Right lobe of liver (tissue), 6 donors: ENCODE measurements around the gene TRIM31. TPM values are rescaled to one million over a fixed set of nuclear protein-coding genes. Genes with fewer than 3 reads are reported as not detected.

ENCODE experiments used
- ATAC-seq, 4 donors: fragments of 200-7000 bp; cut with Tn5 transposase; one replicate each; pipeline ENCODE4 v1.9.1; 2020; ENCODE audit warnings: mild to moderate bottlenecking in 4 of 4, moderate library complexity in 4 of 4
- DNase-seq, 3 donors: peaks; one replicate each; pipeline ENCODE4 v3.0.0-alpha.2; 2020
- H3K27ac ChIP-seq, 3 donors: fragments of 200-600 bp; one replicate each; pipeline ENCODE4 v1.8.0; 2022
- H3K27me3 ChIP-seq, 2 donors: fragments of 200-600 bp; one replicate each; pipeline ENCODE4 v1.8.0; 2022
- H3K36me3 ChIP-seq, 4 donors: fragments of 200-600 bp; sonication (generic) in 1 of 4; one replicate each; pipeline versions ENCODE4 v1.5.1 to v1.8.0; 2017 to 2022; ENCODE audit warnings: control low read depth in 1 of 4
- H3K4me1 ChIP-seq, 4 donors: fragments of 200-600 bp; sonication (generic) in 1 of 4; one replicate each; pipeline versions ENCODE4 v1.5.1 to v1.8.0; 2017 to 2022; ENCODE audit warnings: control low read depth in 1 of 4
- H3K4me3 ChIP-seq, 3 donors: fragments of 200-600 bp; one replicate each; pipeline ENCODE4 v1.8.0; 2022
- H3K9me3 ChIP-seq, 4 donors: fragments of 200-600 bp; sonication (generic) in 1 of 4; one replicate each; pipeline versions ENCODE4 v1.5.1 to v1.8.0; 2017 to 2022; ENCODE audit warnings: control low read depth in 1 of 4
- POLR2A ChIP-seq: fragments of 450-650 bp; IDR thresholded peaks from one replicate; pipeline ENCODE4 v1.6.1; 2017; ENCODE audit warnings: antibody characterized with exemption, mild to moderate bottlenecking
- WGBS: methylation state at CpG from one replicate; pipeline ENCODE4 v1.1.6; 2018; ENCODE audit warnings: low coverage, low lambda C conversion rate; ENCODE audit not compliant: insufficient coverage; ENCODE audit errors: missing lambda C conversion rate; 5-methylcytosine and 5-hydroxymethylcytosine counted together
- intact Hi-C, 2 donors: fragments of 100-400 bp; cut with DNase I; formaldehyde crosslinking; loops; one replicate each; pipeline versions ENCODE4 v1.11.2 to v1.14.1; 2022
- total RNA-seq, 6 experiments: library from RNA; depleted of rRNA in 2 of 6; stranded (reverse); fragments of >200 nt in 2 of 6; fragmentation: NEBNext Ultra II Directional in 3 of 6; extraction: Animal tissue kit (Norgen Biotek cat#: 25700) in 3 of 6; gene quantifications; one replicate each; pipeline versions ENCODE4 v1.1.0 to v1.2.4, GENCODE V29; 2016 to 2023
- TF ChIP-seq, protein P1 (sequence below), 4 donors: fragments of 200-600 bp in 3 of 4; fragments of 450-650 bp in 1 of 4; IDR thresholded peaks; one replicate each; pipeline versions ENCODE4 v1.5.1 to v1.8.0; 2016 to 2022; ENCODE audit warnings: antibody characterized with exemption in 4 of 4, mild to moderate bottlenecking in 2 of 4
- donor health status: DM: no; HTN: yes; CAD: no.
- donor health status: DM: no; HTN: no; CAD: no.
- donor health status: DM: no; HTN: no; CAD: no.
- donor health status: DM: no; HTN: yes; CAD: no.
- donor health status: DM: no; HTN: yes; CAD: no.

TRIM31 gene
- total RNA-seq, 6 experiments from 2014 or later, result 0.32 to 5.1 (median 0.60) TPM

DNA sequence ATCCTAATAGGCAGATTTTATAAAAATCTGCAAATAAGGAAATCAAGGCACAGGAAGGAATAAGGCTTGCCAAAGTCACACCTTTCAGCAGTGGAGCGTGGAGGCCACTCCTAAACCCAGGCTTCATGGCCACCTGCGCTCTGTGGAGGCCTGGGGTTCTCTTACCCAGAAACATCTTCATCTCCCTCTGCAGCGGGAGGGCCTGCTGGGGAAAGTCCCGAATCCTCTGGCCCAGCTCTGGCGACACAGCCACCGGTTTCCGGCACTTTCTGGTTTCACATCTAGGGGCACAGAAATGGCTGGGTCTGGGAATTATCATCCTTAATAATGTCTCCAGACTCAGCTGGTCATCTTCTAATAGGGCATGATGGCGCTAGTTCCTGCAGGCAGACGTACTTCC is 43.9 kb upstream of the TRIM31 start:
- H3K4me3 ChIP-seq, result no peak overlapping the region
- H3K36me3 ChIP-seq, result no peaks in the 10 kb centered on the region
- intact Hi-C loops, result no loop called here
- H3K4me1 ChIP-seq, result no peaks in the 10 kb centered on the region
- TF ChIP-seq POLR2A, result no peak
- TF ChIP-seq, protein P1, sequence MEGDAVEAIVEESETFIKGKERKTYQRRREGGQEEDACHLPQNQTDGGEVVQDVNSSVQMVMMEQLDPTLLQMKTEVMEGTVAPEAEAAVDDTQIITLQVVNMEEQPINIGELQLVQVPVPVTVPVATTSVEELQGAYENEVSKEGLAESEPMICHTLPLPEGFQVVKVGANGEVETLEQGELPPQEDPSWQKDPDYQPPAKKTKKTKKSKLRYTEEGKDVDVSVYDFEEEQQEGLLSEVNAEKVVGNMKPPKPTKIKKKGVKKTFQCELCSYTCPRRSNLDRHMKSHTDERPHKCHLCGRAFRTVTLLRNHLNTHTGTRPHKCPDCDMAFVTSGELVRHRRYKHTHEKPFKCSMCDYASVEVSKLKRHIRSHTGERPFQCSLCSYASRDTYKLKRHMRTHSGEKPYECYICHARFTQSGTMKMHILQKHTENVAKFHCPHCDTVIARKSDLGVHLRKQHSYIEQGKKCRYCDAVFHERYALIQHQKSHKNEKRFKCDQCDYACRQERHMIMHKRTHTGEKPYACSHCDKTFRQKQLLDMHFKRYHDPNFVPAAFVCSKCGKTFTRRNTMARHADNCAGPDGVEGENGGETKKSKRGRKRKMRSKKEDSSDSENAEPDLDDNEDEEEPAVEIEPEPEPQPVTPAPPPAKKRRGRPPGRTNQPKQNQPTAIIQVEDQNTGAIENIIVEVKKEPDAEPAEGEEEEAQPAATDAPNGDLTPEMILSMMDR (IDR thresholded peaks at IDR 0.05), result no peak
- 72% methylated on average over 8 of the region's 9 CpGs for WGBS
- no peaks in the 10 kb centered on the region for H3K27me3 ChIP-seq
- no peak overlapping the region for H3K27ac ChIP-seq
- DNase-seq (no peak), ATAC-seq (no peak)
- no peaks in the 10 kb centered on the region for H3K9me3 ChIP-seq

DNA sequence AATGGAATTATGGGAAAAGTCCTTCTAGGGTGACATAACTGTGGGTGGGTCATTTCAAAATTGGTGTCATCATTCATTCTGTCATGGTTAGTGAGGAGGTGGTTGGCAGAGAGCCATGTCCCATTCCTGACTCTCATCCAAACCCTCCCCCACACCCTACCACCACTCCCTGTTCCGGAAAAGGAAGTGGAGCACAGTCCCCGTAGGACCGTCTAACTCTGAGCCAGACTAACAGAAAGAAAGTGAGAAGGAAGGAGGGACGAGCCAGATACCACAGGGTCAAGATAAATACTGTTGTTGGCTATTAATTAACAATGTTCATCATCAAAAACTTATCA is 43.3 kb upstream of the TRIM31 start:
- no peaks in the 10 kb centered on the region for H3K36me3 ChIP-seq
- no peak overlapping the region for H3K27ac ChIP-seq
- intact Hi-C loops, result no loop called here
- peak; percentile 49 to 80 (median 62) for ATAC-seq
- no peaks in the 10 kb centered on the region for H3K9me3 ChIP-seq
- no peaks in the 10 kb centered on the region for H3K4me1 ChIP-seq
- no peaks in the 10 kb centered on the region for H3K27me3 ChIP-seq
- TF ChIP-seq, protein P1 (IDR thresholded peaks at IDR 0.05), result no peak
- no peak for TF ChIP-seq POLR2A
- DNase-seq, result peak in 1 of 3 donors; percentile 68
- 1% methylated on average over 4 of the region's 4 CpGs for WGBS
- H3K4me3 ChIP-seq, result no peak overlapping the region

DNA sequence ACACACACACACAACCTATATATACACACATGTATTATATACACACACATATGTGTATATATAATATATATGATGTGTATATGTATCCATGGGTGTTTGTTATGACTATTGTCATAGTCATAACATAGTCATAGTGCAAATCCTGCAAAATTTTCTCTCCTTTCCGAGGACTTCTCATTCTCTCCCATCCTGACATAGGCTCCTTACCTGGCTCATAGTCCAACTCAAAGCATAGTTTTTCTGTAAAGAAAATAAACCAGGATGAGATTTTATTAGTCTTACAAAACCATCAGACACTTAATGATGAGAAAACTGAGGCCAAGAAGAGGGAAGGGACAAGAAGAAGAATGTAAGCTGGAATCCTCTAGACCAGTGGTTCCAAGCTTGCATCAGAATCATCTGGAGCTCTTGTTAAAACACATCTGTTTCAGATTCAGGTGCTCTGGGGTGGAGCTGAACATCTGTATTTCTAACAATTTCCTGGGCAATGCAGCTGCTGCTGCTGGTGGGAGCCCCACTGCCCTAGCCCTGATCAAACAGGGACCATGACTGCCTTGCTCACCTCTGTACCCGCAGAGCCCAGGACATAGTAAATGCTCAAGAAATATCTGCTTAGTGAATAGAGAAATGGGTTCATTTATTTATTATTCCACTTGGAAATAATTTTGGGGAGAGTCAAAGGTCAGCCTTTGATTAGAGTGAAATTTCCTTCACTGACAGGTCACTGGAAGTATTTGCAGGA is 42.8 kb upstream of the TRIM31 start:
- Histone ChIP-seq H3K36me3 (no peaks in the 10 kb centered on the region), H3K9me3 (no peaks in the 10 kb centered on the region), H3K4me1 (no peaks in the 10 kb centered on the region), H3K27me3 (no peaks in the 10 kb centered on the region), H3K27ac (peak overlapping the region in 1 of 3 donors; percentile 15), H3K4me3 (no peak overlapping the region)
- DNase-seq, result no peak
- no peak for TF ChIP-seq POLR2A
- TF ChIP-seq, protein P1 (IDR thresholded peaks at IDR 0.05), result no peak
- WGBS, result 77% methylated on average over 2 of the region's 2 CpGs
- intact Hi-C loops, result no loop called here
- no peak for ATAC-seq

DNA sequence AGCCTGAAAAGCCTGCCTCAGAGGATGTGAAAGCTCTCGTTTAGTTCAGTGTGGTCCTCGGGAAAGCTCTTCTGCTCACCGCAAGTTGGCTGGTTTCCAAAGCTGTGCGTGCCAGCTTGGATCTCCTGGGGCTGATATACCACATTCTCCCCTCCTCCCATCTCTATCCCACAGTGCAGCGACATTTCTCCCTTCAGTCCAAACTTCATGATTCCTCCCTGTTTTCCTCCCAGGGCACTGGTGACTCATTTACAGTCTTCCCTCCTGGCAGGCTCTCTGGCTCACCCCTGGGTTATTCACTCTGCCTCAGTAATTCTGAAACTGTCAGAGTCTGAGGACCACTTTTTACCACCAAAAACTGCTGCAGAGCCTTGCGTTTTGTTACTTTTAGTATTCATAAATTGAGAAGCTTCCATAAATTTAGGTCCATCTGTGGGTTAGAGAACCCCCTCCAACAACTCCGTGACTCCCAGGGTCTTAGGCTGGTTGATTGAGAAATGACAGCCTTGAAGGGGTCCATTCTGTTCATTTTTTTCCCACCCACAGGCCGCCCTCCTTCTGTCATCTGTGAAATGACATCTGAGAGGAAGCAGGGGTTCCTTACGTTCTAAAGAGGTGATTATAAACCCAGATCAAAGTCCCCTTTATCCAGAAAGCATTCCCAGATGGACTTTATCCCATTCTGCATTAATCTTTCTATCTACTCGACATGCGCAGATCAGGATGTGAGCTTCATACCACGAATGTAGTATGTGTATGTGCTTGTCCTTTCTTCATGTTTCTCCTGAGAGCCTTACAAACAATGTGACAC is 42.0 kb upstream of the TRIM31 start:
- H3K27me3 ChIP-seq, result no peaks in the 10 kb centered on the region
- ATAC-seq, result peak in 3 of 4 donors; percentile 68 to 83 (median 76)
- peak overlapping the region in 1 of 3 donors; percentile 15 for H3K27ac ChIP-seq
- TF ChIP-seq POLR2A, result no peak
- TF ChIP-seq, protein P1 (IDR thresholded peaks at IDR 0.05), result no peak
- no peaks in the 10 kb centered on the region for H3K9me3 ChIP-seq
- intact Hi-C loops, result no loop called here
- no peak overlapping the region for H3K4me3 ChIP-seq
- H3K36me3 ChIP-seq, result no peaks in the 10 kb centered on the region
- DNase-seq, result no peak
- H3K4me1 ChIP-seq, result no peaks in the 10 kb centered on the region
- WGBS, result 40% methylated on average over 9 of the region's 12 CpGs
